Right cardiac atrium (tissue), 5 donors: ENCODE measurements around the gene NIT1. TPM values are rescaled to one million over a fixed set of nuclear protein-coding genes. Genes with fewer than 3 reads are reported as not detected.

Experiments used
- ATAC-seq, 2 donors: fragments of 200-7000 bp; cut with Tn5 transposase; one replicate each; pipeline versions ENCODE4 v1.8.0 to v1.9.1; 2020; ENCODE audit warnings: moderate library complexity in 2 of 2, mild to moderate bottlenecking in 1 of 2
- DNase-seq, 3 donors: peaks; one replicate each; pipeline ENCODE4 v3.0.0-alpha.2; 2020
- H3K27ac ChIP-seq: one replicate; pipeline ENCODE4 v1.5.1; 2013; ENCODE audit warnings: mild to moderate bottlenecking, low read length, control low read depth, moderate library complexity
- H3K27me3 ChIP-seq: one replicate; pipeline ENCODE4 v1.6.1; 2013; ENCODE audit not compliant: control insufficient read depth, insufficient read depth
- H3K4me1 ChIP-seq: one replicate; pipeline ENCODE4 v1.6.1; 2013; ENCODE audit warnings: low read length; ENCODE audit not compliant: control insufficient read depth, insufficient read depth
- H3K4me3 ChIP-seq: one replicate; pipeline ENCODE4 v1.5.1; 2013; ENCODE audit warnings: low read length, control low read depth
- H3K9me3 ChIP-seq: one replicate; pipeline ENCODE4 v1.6.1; 2013; ENCODE audit warnings: low read length; ENCODE audit not compliant: control insufficient read depth
- WGBS: extraction: QIAGEN DNeasy Blood & Tissue Kit; methylation state at CpG from one replicate; pipeline ENCODE4 v1.1.7; 2013; 5-methylcytosine and 5-hydroxymethylcytosine counted together
- intact Hi-C, 4 donors: fragments of 100-400 bp; cut with DNase I; formaldehyde crosslinking; loops; one replicate each; pipeline versions ENCODE4 v1.11.0 to v1.14.0; 2022 to 2023
- polyA plus RNA-seq: library from polyadenylated mRNA; stranded (reverse); fragments of 200-250 nt; gene quantifications from one replicate; pipeline ENCODE4 v1.2.3, GENCODE V29; 2013
- total RNA-seq, 4 donors: library from RNA; stranded (reverse); fragmentation: NEBNext Ultra II Directional; extraction: Animal tissue kit (Norgen Biotek cat#: 25700); gene quantifications; one replicate each; pipeline ENCODE4 v1.2.1, GENCODE V29; 2021
- donor health status: healthy with polysubstance abuse.
- donor health status: DM: no; HTN: yes; CAD: no.
- donor health status: DM: no; HTN: no; CAD: no.
- donor health status: DM: no; HTN: yes; CAD: no; lungs with severe emphysema.
- donor health status: DM: yes; HTN: yes; CAD: no.

Gene NIT1
- total and polyA plus RNA-seq, 5 donors = 28.0 to 33.5 (median 29.7) TPM

DNA sequence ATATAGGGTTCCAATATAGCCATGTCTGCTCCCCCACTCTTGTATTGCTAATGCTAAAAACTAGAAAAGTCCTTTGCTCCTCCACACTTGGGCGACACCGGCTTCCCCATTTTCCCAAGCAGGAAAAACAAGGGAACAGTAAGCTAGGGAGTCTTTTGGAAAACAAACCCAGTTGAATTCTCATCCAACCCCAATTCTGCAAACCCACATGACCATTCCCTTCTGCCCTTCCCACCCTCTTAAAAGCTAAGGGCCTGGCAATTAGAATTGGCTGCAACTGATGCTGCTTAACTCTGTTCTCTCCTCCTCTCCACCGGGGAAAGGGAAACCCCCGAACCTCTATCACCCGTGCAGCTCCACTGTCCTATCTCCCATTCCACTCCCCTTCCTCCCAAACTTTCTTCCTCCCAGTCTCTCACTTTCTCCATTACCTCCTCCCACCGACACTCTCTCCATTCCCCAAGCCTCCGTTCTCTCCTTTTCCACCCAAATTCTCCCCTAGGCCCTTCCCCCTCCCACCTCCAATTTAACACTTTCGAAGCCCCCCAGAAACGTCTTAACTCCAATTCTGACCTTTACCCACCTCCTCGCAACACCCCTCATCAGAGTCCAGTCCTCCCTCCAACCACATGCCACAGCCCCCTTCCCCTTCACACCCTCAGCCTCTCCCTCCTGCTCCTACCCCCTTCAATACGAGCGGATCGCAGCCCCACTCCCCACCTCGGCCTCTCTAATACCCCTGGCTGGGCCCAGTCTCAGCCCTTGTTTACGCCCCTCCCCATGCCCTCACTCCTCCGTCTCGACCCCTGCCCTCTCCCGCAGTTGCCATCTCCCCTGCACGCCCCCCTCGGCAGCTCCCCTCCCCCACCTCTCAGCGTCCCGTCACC is 13.9 kb downstream of the NIT1 start:
- intact Hi-C loops = loop anchor here in 3 of 4 donors (10.0 kb wide), 3 partner anchors 57 to 137 kb away; partner anchors contain the start of gene USF1 (in 1 of the 3)
- H3K9me3 ChIP-seq = no peaks in the 10 kb centered on the region
- H3K27ac ChIP-seq = peak overlapping the region; percentile 98
- WGBS = 2% methylated on average over 22 of the region's 22 CpGs
- no peaks in the 10 kb centered on the region for H3K27me3 ChIP-seq
- DNase-seq (no peak), ATAC-seq (peak; percentile 20 to 24)
- peak overlapping the region; percentile 86 for H3K4me3 ChIP-seq
- H3K4me1 ChIP-seq = no peaks in the 10 kb centered on the region

DNA sequence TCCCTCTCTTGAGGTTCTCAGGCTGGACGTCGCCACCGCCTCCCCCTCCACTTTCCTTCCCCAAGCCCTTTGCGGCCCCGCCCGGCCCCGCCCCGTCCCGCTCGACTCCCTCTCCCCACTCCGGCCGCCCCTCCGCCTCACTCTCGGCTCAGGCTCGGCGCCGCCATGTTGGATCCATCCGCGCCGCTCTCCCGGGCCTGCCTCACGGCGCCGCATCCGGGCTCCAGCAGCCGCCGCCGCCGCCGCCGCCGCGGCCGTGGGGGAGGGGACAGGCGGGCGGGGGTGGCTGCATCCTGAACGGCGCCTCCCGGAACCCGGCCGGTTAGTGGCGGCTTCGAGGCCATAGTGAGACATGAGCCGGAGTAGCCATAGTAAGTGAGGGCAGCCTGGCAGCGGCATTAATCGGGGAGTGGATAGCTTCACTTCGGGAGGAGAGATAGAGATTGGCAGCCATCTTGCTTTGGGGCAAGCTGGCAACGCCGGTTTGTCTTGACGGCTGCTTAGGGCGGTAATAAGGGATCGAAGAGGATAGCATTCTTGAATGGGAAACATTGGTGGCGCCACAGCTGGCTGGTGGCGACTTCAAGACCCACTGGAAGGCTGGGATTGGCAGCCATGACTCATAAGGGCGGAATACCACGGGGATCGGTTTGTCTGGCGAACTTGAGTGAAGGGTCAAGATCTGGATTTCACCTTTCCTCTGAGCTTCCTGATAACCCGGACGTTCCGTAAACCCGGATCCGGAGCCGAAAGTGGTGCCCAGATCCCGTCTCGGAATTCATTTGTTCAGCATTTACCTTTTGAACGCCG is 14.7 kb downstream of the NIT1 start, which contains the start of gene DEDD:
Gene DEDD (minus strand): TSS at position 258 of the 810 bp plus-strand sequence. CDS start 8,205 bp downstream, outside the sequence.
- peak; percentile 95 to 96 for ATAC-seq
- H3K4me1 ChIP-seq = no peaks in the 10 kb centered on the region
- H3K27ac ChIP-seq = peak within 1 kb of the TSS; percentile 98
- H3K4me3 ChIP-seq = peak within 1 kb of the TSS; percentile 86
- no peaks in the 10 kb centered on the region for H3K9me3 ChIP-seq
- intact Hi-C loops = loop anchor here in 3 of 4 donors (10.0 kb wide), 3 partner anchors 58 to 138 kb away; partner anchors contain the start of gene USF1 (in 1 of the 3)
- no peaks in the 10 kb centered on the region for H3K27me3 ChIP-seq
- WGBS = under 1% methylated on average over 68 of the region's 68 CpGs
- DNase-seq = peak; percentile 95 to 98 (median 96)

DNA sequence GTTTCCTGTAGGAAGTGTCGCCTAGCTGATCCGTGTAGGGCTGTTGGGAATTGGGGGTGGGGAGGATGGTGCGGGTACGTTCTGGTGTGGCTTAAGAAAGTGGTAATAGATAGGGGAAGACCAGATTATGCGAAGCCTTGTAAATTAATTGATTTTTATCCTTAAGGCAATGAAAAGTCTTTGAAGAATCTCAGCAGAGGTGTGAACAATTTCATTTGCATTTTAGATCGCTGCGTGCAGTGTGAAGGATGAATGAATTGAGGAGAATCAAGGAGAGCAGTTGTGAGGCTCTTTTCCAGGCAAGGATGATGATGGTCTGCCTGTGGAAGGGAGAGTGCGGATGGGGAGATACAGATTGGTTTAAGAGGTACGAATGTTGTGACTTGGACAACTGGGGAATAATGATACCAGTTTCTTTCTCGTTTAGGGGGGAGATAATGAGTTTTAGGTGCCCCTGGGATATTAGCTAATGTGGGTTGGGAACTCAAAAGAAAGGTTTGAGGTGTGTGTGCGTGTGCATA is 15.4 kb downstream of the NIT1 start:
- Histone ChIP-seq H3K4me3 (peak overlapping the region; percentile 86), H3K9me3 (no peaks in the 10 kb centered on the region), H3K4me1 (no peaks in the 10 kb centered on the region), H3K27ac (peak overlapping the region; percentile 98), H3K27me3 (no peaks in the 10 kb centered on the region)
- DNase-seq = no peak
- intact Hi-C loops = loop anchor here in 3 of 4 donors (10.0 kb wide), 3 partner anchors 58 to 138 kb away; partner anchors contain the start of gene USF1 (in 1 of the 3)
- ATAC-seq = no peak
- 6% methylated on average over 11 of the region's 11 CpGs for whole genome bisulfite sequencing

DNA sequence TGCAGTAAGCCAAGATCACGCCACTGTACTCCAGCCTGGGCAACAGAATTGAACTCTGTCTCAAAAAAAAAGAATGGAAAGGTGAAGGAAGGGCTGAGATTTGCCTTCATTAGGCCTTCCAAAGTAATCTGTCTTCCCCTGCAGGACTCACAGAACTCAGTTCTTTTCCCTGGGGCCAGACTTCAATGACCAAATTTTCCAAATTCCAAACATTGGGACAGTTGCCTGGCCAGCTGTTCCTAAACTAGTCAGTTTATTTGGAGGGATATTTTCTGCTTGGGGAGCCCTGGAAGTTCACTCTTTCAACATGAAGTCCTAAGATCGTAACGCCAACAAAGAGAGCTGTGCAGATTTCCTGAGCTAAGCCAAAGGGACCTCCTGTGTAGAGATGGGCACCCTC is 20.0 kb downstream of the NIT1 start:
- DNase-seq (peak in 1 of 3 donors; percentile 9), ATAC-seq (no peak)
- Histone ChIP-seq H3K27me3 (no peaks in the 10 kb centered on the region), H3K27ac (no peak overlapping the region), H3K4me1 (no peaks in the 10 kb centered on the region), H3K9me3 (no peaks in the 10 kb centered on the region), H3K4me3 (no peak overlapping the region)
- intact Hi-C loops = loop anchor here in 3 of 4 donors (10.0 kb wide), 3 partner anchors 63 to 143 kb away; partner anchors contain the start of gene USF1 (in 1 of the 3)
- 56% methylated on average over 3 of the region's 3 CpGs for WGBS

DNA sequence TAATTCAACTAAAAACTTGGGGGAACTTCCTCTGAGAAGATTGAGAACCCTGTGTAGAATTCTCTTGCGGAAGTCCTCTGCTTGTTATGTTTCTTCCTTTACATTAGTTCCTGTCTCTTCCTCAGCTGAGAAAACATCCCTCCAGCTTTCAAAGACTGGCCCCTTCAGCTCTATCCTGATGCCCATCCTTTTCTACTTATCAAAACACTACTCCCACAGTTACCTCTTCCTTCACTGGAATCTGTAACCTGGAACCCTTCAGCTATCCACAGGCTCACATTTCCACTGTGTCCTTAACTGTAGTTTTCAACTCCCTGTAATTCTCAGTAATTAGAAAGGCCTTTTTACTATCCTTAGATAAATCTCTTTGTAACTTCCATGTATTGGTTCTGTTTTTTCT is 20.5 kb downstream of the NIT1 start:
- no peaks in the 10 kb centered on the region for H3K4me1 ChIP-seq
- peak in 1 of 3 donors; percentile 6 for DNase-seq
- intact Hi-C loops = loop anchor here in 3 of 4 donors (10.0 kb wide), 3 partner anchors 64 to 144 kb away; partner anchors contain the start of gene USF1 (in 1 of the 3)

DNA sequence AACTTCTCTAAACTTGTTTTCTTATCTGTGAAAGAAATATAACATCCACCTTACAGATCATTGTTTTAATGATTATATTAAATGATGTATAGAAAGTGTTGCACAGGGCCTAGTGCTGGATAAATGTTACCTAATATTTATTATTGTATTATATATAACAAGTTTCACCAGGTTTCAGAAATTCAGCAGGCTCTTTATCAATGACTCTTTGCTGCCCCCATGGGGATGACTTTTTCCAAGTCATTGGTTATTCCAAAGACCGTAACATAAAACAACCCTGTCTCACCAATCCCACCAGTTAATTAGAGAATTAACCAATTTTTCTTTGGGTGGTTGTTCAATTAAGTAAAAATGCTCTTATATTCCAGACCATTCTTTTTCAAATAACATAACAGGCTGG is 21.9 kb downstream of the NIT1 start:
- Histone ChIP-seq H3K4me1 (no peaks in the 10 kb centered on the region), H3K4me3 (no peak overlapping the region), H3K27me3 (no peaks in the 10 kb centered on the region), H3K9me3 (no peaks in the 10 kb centered on the region), H3K27ac (no peak overlapping the region)
- no peak for DNase-seq
- peak; percentile 30 to 43 for ATAC-seq
- 28% methylated on average over 1 of the region's 1 CpG for WGBS
- intact Hi-C loops = loop anchor here in 3 of 4 donors (10.0 kb wide), 3 partner anchors 65 to 145 kb away; partner anchors contain the start of gene USF1 (in 1 of the 3)

More for the DNA sequence above, 20.5 kb downstream of the NIT1 start:
- Histone ChIP-seq H3K27me3 (no peaks in the 10 kb centered on the region), H3K9me3 (no peaks in the 10 kb centered on the region), H3K4me3 (no peak overlapping the region), H3K27ac (no peak overlapping the region)
- 62% methylated on average over 1 of the region's 1 CpG for WGBS
- no peak for ATAC-seq

DNA sequence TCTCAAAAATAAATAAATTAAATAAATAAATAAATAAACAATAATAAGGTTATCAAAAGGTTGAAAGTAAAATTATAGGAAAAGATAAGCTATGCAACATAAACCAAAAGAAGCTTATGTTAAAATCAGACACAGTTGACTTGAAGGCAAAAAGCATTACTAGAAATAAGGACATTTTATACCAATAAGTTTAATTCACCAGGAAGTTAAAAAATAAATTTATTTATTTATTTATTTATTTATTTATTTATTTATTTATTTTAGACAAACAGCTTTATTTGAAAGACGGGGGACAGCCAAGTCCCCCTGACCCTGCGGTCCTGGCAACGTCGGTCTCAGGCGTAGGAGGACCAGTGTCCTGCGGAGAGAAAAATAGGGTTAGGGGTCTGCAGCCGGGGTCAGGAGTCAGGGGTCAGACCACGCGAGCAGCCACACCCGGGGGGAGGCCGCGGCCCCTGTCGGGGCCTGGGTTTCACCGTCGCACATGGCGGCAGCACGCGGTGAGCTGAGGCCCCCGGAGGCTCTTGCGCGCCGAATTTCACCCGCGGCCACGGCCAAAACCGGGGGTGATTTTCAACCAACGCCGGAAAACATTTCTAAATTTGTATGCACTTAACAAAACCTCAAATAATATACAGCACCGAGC is 23.0 kb downstream of the NIT1 start:
- H3K27me3 ChIP-seq = no peaks in the 10 kb centered on the region
- intact Hi-C loops = no loop called here
- WGBS = 95% methylated on average over 29 of the region's 29 CpGs
- H3K4me3 ChIP-seq = no peak overlapping the region
- ATAC-seq (peak in 1 of 2 donors; percentile 39), DNase-seq (peak in 1 of 3 donors; percentile 42)
- H3K9me3 ChIP-seq = no peaks in the 10 kb centered on the region
- no peaks in the 10 kb centered on the region for H3K4me1 ChIP-seq
- no peak overlapping the region for H3K27ac ChIP-seq

DNA sequence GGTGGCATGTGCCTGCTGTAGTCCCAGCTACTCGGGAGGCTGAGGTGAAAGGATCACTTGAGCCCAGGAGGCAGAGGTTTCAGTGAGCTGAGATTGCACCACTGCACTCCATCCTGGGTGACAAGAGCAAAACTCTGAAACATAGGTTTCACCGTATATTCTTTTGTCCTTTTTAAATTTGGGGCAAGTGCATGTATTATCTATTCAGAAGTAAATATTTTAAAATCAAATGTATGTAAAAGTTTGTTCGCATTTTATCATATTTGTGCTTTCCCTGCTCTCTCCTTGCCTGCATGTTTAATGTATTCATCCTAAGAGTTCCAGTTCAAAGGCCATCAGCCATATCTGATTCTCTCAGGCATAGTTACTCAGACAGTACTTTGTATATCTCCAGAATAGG is 27.9 kb downstream of the NIT1 start:
- intact Hi-C loops = no loop called here
- 79% methylated on average over 3 of the region's 3 CpGs for WGBS
- H3K27me3 ChIP-seq = no peaks in the 10 kb centered on the region
- no peak overlapping the region for H3K4me3 ChIP-seq
- DNase-seq = no peak
- no peak overlapping the region for H3K27ac ChIP-seq
- no peaks in the 10 kb centered on the region for H3K9me3 ChIP-seq
- ATAC-seq = no peak
- H3K4me1 ChIP-seq = no peaks in the 10 kb centered on the region

DNA sequence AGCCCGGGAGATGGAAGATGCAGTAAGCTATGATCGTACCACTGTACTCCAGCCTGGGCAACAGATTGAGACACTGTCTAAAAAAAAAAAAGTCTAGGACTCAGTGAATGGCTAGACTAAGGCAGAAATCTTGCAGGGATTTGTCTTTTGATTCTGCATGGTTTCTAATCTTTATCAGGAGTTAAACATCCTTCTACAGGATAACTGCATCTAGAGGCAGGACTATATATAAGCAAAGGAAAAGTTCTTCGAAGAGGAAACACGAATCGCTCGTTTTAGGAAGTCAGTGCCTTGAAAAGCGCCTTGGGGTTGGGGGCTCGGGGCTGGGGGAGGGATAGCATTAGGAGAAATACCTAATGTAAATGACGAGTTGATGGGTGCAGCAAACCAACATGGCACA is 35.3 kb downstream of the NIT1 start:
- intact Hi-C loops = no loop called here
- H3K4me1 ChIP-seq = peaks cover 2% of the 10 kb centered on the region
- ATAC-seq = no peak
- H3K27me3 ChIP-seq = no peaks in the 10 kb centered on the region
- peak overlapping the region; percentile 93 for H3K4me3 ChIP-seq
- 21% methylated on average over 9 of the region's 9 CpGs for WGBS
- no peak overlapping the region for H3K27ac ChIP-seq
- no peak for DNase-seq
- H3K9me3 ChIP-seq = no peaks in the 10 kb centered on the region
